Liver (tissue), 3 donors: ENCODE measurements around the gene IGF2BP1.

Experiments used
- FOXA1 ChIP-seq: IDR thresholded peaks from 2 replicates; pipeline ENCODE4 v1.6.1; 2016; ENCODE audit warnings: antibody characterized with exemption
- HNF4G ChIP-seq: IDR thresholded peaks from 2 replicates; pipeline ENCODE4 v1.6.1; 2016; ENCODE audit warnings: antibody characterized with exemption
- NR2F2 ChIP-seq: IDR thresholded peaks from 2 replicates; pipeline ENCODE4 v1.6.1; 2016; ENCODE audit warnings: antibody characterized with exemption
- RAD21 ChIP-seq, 2 donors: IDR thresholded peaks; 2 replicates each; pipeline ENCODE4 v1.6.1; 2016; ENCODE audit warnings: antibody characterized with exemption in 2 of 2, mild to moderate bottlenecking in 2 of 2
- SP1 ChIP-seq: IDR thresholded peaks from 2 replicates; pipeline ENCODE4 v1.6.1; 2018; ENCODE audit warnings: antibody characterized with exemption, mild to moderate bottlenecking
- TAF1 ChIP-seq: conservative IDR thresholded peaks from 2 replicates; pipeline ENCODE4 v1.6.1; 2016; ENCODE audit warnings: antibody characterized with exemption, mild to moderate bottlenecking
- YY1 ChIP-seq: IDR thresholded peaks from 2 replicates; pipeline ENCODE4 v1.6.1; 2016; ENCODE audit warnings: antibody characterized with exemption, mild to moderate bottlenecking
- TF ChIP-seq, protein P1 (sequence below): fragments of 150-350 bp; IDR thresholded peaks from 2 replicates; pipeline ENCODE4 v1.5.1; 2017; ENCODE audit warnings: improper control_type of control experiment, low read depth, low read length; ENCODE audit not compliant: missing input control
- TF ChIP-seq, protein P2 (sequence below): IDR thresholded peaks from 2 replicates; pipeline ENCODE4 v1.6.1; 2016; ENCODE audit warnings: antibody characterized with exemption
- TF ChIP-seq, protein P3 (sequence below): IDR thresholded peaks from 2 replicates; pipeline ENCODE4 v1.6.1; 2016; ENCODE audit warnings: antibody characterized with exemption
- TF ChIP-seq, protein P4 (sequence below): IDR thresholded peaks from 2 replicates; pipeline ENCODE4 v1.6.1; 2016; ENCODE audit warnings: antibody characterized with exemption, mild to moderate bottlenecking
- donor health status: healthy.
- donor health status: healthy.

DNA sequence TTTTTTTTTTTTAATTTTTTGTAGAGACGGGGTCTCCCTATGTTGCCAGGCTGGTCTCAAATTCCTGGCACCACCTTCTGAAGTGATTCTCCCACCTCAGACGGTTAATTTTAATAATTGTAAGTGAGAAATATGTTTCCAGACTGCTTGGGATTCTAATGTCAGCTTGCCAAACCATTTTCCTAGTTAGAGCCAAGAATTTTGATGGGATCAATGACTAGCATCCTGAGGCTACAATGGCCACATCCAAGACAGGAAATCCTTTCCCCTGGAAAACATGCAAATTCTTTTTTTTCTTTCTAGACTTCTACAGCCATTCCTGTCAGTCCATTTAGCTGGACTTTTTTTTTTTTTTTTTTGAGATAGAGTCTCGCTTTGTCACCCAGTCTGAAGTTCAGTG lies 32.6 kb downstream of the IGF2BP1 start:
- TF ChIP-seq, protein P1, sequence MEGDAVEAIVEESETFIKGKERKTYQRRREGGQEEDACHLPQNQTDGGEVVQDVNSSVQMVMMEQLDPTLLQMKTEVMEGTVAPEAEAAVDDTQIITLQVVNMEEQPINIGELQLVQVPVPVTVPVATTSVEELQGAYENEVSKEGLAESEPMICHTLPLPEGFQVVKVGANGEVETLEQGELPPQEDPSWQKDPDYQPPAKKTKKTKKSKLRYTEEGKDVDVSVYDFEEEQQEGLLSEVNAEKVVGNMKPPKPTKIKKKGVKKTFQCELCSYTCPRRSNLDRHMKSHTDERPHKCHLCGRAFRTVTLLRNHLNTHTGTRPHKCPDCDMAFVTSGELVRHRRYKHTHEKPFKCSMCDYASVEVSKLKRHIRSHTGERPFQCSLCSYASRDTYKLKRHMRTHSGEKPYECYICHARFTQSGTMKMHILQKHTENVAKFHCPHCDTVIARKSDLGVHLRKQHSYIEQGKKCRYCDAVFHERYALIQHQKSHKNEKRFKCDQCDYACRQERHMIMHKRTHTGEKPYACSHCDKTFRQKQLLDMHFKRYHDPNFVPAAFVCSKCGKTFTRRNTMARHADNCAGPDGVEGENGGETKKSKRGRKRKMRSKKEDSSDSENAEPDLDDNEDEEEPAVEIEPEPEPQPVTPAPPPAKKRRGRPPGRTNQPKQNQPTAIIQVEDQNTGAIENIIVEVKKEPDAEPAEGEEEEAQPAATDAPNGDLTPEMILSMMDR = no peak
- TF ChIP-seq NR2F2 = no peak
- TF ChIP-seq RAD21 (IDR thresholded peaks at IDR 0.05) = no peak
- no peak for TF ChIP-seq YY1
- TF ChIP-seq TAF1 = no peak
- TF ChIP-seq, protein P2, sequence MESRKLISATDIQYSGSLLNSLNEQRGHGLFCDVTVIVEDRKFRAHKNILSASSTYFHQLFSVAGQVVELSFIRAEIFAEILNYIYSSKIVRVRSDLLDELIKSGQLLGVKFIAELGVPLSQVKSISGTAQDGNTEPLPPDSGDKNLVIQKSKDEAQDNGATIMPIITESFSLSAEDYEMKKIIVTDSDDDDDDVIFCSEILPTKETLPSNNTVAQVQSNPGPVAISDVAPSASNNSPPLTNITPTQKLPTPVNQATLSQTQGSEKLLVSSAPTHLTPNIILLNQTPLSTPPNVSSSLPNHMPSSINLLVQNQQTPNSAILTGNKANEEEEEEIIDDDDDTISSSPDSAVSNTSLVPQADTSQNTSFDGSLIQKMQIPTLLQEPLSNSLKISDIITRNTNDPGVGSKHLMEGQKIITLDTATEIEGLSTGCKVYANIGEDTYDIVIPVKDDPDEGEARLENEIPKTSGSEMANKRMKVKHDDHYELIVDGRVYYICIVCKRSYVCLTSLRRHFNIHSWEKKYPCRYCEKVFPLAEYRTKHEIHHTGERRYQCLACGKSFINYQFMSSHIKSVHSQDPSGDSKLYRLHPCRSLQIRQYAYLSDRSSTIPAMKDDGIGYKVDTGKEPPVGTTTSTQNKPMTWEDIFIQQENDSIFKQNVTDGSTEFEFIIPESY = no peak
- TF ChIP-seq, protein P3, sequence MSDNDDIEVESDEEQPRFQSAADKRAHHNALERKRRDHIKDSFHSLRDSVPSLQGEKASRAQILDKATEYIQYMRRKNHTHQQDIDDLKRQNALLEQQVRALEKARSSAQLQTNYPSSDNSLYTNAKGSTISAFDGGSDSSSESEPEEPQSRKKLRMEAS = no peak
- no peak for TF ChIP-seq SP1
- TF ChIP-seq, protein P4, sequence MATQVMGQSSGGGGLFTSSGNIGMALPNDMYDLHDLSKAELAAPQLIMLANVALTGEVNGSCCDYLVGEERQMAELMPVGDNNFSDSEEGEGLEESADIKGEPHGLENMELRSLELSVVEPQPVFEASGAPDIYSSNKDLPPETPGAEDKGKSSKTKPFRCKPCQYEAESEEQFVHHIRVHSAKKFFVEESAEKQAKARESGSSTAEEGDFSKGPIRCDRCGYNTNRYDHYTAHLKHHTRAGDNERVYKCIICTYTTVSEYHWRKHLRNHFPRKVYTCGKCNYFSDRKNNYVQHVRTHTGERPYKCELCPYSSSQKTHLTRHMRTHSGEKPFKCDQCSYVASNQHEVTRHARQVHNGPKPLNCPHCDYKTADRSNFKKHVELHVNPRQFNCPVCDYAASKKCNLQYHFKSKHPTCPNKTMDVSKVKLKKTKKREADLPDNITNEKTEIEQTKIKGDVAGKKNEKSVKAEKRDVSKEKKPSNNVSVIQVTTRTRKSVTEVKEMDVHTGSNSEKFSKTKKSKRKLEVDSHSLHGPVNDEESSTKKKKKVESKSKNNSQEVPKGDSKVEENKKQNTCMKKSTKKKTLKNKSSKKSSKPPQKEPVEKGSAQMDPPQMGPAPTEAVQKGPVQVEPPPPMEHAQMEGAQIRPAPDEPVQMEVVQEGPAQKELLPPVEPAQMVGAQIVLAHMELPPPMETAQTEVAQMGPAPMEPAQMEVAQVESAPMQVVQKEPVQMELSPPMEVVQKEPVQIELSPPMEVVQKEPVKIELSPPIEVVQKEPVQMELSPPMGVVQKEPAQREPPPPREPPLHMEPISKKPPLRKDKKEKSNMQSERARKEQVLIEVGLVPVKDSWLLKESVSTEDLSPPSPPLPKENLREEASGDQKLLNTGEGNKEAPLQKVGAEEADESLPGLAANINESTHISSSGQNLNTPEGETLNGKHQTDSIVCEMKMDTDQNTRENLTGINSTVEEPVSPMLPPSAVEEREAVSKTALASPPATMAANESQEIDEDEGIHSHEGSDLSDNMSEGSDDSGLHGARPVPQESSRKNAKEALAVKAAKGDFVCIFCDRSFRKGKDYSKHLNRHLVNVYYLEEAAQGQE = no peak
- TF ChIP-seq FOXA1 = no peak
- no peak for TF ChIP-seq HNF4G
